ENCODE data around the gene DRC3.

DRC3 gene

GRCh38 chr17:18009609-18010420, 37.2 kb downstream of the DRC3 start:
- H3K9ac ChIP-seq = no peak overlapping the region
- TF ChIP-seq, protein P1, sequence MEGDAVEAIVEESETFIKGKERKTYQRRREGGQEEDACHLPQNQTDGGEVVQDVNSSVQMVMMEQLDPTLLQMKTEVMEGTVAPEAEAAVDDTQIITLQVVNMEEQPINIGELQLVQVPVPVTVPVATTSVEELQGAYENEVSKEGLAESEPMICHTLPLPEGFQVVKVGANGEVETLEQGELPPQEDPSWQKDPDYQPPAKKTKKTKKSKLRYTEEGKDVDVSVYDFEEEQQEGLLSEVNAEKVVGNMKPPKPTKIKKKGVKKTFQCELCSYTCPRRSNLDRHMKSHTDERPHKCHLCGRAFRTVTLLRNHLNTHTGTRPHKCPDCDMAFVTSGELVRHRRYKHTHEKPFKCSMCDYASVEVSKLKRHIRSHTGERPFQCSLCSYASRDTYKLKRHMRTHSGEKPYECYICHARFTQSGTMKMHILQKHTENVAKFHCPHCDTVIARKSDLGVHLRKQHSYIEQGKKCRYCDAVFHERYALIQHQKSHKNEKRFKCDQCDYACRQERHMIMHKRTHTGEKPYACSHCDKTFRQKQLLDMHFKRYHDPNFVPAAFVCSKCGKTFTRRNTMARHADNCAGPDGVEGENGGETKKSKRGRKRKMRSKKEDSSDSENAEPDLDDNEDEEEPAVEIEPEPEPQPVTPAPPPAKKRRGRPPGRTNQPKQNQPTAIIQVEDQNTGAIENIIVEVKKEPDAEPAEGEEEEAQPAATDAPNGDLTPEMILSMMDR (IDR thresholded peaks at IDR 0.05) = no peak
- H3K9me3 ChIP-seq (ENCODE audit: control insufficient read depth, low read length) = no peaks in the 10 kb centered on the region
- H2AFZ ChIP-seq = no peak overlapping the region
- peak overlapping the region; percentile 18 for H3K4me2 ChIP-seq (ENCODE audit: low read length)
- H3K79me2 ChIP-seq = no peaks in the 10 kb centered on the region
- no peaks in the 10 kb centered on the region for H3K27me3 ChIP-seq (ENCODE audit: control insufficient read depth, insufficient read depth, low read length)
- H3K36me3 ChIP-seq (ENCODE audit: control insufficient read depth, insufficient read depth, low read length) = no peaks in the 10 kb centered on the region
- H3K4me3 ChIP-seq (ENCODE audit: low read depth, low read length) = no peak overlapping the region
- peaks cover 6% of the 10 kb centered on the region for H3K4me1 ChIP-seq
- H3K27ac ChIP-seq = no peak overlapping the region

DNA sequence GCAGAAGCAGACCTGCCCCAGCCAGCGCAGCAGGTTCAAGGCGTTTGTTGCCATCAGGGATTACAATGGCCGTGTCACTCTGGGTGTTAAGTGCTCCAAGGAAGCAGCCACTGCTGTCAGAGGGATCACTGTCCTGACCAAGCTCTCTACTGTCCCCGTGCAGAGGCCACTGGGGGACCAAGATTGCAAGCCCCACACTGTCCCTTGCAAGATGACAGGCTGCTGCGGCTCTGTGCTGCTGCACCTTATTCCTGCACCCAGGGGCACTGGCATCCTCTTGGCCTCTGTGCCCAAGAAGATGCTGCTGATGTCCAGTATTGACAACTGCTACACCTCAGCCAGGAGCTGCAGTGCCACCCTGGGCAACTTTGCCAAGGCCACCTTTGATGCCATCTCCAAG, 38.6 kb downstream of the DRC3 start:
- H3K4me2 ChIP-seq (ENCODE audit: low read length) = no peak overlapping the region

DNA sequence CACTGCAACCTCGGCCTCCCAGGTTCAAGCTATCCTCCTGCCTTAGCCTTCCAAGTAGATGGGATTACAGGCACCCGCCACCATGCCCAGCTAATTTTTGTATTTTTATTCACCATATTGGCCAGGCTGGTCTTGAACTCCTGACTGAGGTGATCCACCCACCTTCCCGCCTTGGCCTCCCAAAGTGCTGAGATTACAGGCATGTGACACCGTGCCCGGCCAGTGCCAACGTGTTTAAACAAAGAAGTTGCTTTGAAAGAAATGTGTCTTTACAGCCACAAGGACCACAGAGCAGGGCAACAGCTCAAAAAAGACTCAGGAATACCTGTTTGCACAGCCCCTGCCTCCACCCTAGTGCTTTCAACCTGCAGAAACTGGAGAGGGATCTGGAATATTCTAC, 41.3 kb downstream of the DRC3 start:
- Histone ChIP-seq H3K4me3 (ENCODE audit: low read depth, low read length) (no peak overlapping the region), H3K36me3 (ENCODE audit: control insufficient read depth, insufficient read depth, low read length) (no peaks in the 10 kb centered on the region), H3K4me2 (ENCODE audit: low read length) (no peak overlapping the region), H3K79me2 (no peaks in the 10 kb centered on the region), H2AFZ (no peak overlapping the region), H3K9me3 (ENCODE audit: control insufficient read depth, low read length) (no peaks in the 10 kb centered on the region), H3K27me3 (ENCODE audit: control insufficient read depth, insufficient read depth, low read length) (no peaks in the 10 kb centered on the region), H3K4me1 (peaks cover 23% of the 10 kb centered on the region), H3K27ac (no peak overlapping the region), H3K9ac (no peak overlapping the region)
- TF ChIP-seq, protein P1 (IDR thresholded peaks at IDR 0.05) = no peak

More for the DNA sequence above, 38.6 kb downstream of the DRC3 start:
- Histone ChIP-seq H3K79me2 (no peaks in the 10 kb centered on the region), H3K4me3 (ENCODE audit: low read depth, low read length) (no peak overlapping the region), H3K9me3 (ENCODE audit: control insufficient read depth, low read length) (no peaks in the 10 kb centered on the region), H3K27ac (no peak overlapping the region), H3K4me1 (peaks cover 6% of the 10 kb centered on the region), H3K27me3 (ENCODE audit: control insufficient read depth, insufficient read depth, low read length) (no peaks in the 10 kb centered on the region), H3K9ac (no peak overlapping the region), H3K36me3 (ENCODE audit: control insufficient read depth, insufficient read depth, low read length) (no peaks in the 10 kb centered on the region), H2AFZ (no peak overlapping the region)
- TF ChIP-seq, protein P1 (IDR thresholded peaks at IDR 0.05) = no peak

DNA sequence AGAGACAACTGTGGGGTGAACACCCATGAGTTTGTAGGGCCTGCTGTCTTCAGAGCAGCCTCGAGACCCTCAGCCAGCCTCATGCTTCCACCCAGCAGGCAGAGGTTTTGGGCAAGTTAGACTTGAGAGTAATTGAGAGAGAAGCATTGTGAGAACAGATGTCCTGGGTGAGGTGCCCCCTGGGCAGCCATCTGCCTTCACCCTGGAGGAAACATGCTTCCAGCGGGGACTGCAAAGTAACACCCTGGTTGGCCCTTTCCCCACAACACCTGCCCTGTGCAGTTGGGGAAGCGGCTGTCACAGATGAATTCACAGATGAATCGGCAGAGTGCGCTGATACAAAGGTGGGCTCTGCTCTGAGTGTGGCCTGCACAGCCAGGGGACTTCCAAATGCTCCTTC, 42.9 kb downstream of the DRC3 start:
- Histone ChIP-seq H2AFZ (no peak overlapping the region), H3K9ac (no peak overlapping the region), H3K36me3 (ENCODE audit: control insufficient read depth, insufficient read depth, low read length) (no peaks in the 10 kb centered on the region), H3K4me3 (ENCODE audit: low read depth, low read length) (no peak overlapping the region), H3K9me3 (ENCODE audit: control insufficient read depth, low read length) (no peaks in the 10 kb centered on the region), H3K27ac (no peak overlapping the region), H3K4me2 (ENCODE audit: low read length) (no peak overlapping the region), H3K79me2 (no peaks in the 10 kb centered on the region), H3K27me3 (ENCODE audit: control insufficient read depth, insufficient read depth, low read length) (no peaks in the 10 kb centered on the region), H3K4me1 (peaks cover 32% of the 10 kb centered on the region)
- TF ChIP-seq, protein P1 (IDR thresholded peaks at IDR 0.05) = no peak

GRCh38 chr17:18016426-18016825, 43.8 kb downstream of the DRC3 start:
- peak overlapping the region; percentile 90 for H3K27ac ChIP-seq
- TF ChIP-seq, protein P1 (IDR thresholded peaks at IDR 0.05) = no peak
- no peaks in the 10 kb centered on the region for H3K9me3 ChIP-seq (ENCODE audit: control insufficient read depth, low read length)
- no peak overlapping the region for H3K9ac ChIP-seq
- no peaks in the 10 kb centered on the region for H3K27me3 ChIP-seq (ENCODE audit: control insufficient read depth, insufficient read depth, low read length)
- no peak overlapping the region for H2AFZ ChIP-seq
- peaks cover 40% of the 10 kb centered on the region for H3K4me1 ChIP-seq
- H3K4me3 ChIP-seq (ENCODE audit: low read depth, low read length) = no peak overlapping the region
- H3K36me3 ChIP-seq (ENCODE audit: control insufficient read depth, insufficient read depth, low read length) = no peaks in the 10 kb centered on the region
- H3K4me2 ChIP-seq (ENCODE audit: low read length) = no peak overlapping the region
- no peaks in the 10 kb centered on the region for H3K79me2 ChIP-seq

Measured in parathyroid adenoma (tissue), 2 donors.